SKM-1 (cell line): ENCODE results near the gene PARP11.

Experiments
- DNase-seq: peaks from one replicate; lab custom pipeline; 2025; ENCODE audit not compliant: unreplicated experiment; lab: John Stamatoyannopoulos, UW

The PARP11 gene

DNA sequence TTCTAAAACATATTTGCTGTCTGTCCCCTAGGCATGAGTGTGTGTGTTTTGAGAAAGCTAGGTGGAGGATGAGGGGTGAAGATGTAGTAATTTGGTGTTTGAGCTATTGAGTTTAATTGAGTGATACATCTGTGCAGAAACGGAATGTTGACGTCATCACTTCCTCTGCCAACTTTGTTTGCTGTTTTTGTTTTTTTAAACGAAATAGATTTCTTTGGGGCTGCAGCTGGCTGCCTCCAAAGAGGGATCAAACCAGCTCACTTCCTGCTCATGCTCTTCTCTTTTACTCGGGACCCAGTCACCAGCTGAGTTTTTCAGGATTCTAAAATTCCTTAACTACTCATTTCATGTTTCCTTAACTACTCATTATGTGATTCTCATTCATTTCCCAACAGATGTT, 100.8 kb downstream of the PARP11 start:
- DNase-seq = no peak

DNA sequence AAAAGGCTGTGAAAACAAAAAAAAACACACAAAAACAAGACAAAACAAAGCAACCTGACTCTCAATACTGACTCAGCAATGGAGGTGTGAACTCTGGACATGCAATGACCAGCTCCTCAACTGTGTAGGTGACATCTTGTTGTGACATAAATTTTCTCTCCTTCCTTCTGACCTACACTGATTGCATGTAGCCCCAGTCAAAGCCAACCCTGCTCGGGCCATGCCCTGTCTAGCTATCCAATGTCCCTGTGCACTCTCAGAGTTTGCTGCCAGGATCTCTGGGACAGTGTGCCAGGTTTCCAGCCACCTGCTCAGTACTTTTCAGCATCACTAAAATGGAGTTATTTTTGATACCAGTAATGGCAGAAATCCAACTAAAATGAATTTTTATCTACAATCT, 101.3 kb downstream of the PARP11 start:
- no peak for DNase-seq

DNA sequence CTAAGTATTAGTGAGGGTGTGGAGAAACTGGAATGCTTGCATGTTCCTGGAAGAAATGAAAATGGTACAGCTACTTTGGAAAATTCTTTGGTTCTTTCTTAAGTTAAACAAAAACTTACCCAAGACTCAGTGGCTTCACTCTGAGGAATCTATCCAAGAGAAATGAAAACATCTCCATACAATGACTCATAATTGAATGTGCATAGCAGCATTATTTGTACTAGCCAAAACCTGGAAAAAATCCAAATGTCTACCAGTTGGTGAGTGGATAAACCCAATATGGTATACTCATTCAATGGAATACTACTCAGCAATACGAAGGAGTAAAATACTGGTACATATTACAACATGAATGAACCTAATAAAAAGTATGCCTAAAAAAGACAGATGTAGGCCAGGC, 102.3 kb downstream of the PARP11 start:
- no peak for DNase-seq

DNA sequence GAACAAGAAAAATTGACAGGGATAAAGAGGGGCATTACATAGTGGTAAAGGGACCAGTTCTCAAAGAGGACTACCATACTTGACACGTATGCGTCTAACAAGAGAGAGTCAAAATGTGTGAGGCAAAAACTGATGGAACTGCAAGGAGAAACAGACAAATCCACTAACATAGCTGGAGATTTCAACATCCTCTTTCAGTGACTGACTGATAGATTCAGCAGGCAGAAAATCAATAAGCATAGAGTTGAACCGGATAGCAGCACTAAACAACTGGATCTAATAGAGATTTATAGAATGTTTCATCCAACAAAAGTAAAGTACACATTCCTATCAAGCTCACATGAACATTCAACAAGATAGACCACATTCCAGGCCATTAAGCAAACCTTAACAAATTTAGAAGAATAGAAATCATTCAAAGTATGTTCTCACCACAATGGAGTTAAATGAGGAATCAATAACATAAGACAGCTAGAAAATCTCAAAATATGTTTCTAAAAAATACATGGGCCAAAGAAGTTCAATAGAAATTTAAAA, 104.2 kb downstream of the PARP11 start:
- no peak for DNase-seq

DNA sequence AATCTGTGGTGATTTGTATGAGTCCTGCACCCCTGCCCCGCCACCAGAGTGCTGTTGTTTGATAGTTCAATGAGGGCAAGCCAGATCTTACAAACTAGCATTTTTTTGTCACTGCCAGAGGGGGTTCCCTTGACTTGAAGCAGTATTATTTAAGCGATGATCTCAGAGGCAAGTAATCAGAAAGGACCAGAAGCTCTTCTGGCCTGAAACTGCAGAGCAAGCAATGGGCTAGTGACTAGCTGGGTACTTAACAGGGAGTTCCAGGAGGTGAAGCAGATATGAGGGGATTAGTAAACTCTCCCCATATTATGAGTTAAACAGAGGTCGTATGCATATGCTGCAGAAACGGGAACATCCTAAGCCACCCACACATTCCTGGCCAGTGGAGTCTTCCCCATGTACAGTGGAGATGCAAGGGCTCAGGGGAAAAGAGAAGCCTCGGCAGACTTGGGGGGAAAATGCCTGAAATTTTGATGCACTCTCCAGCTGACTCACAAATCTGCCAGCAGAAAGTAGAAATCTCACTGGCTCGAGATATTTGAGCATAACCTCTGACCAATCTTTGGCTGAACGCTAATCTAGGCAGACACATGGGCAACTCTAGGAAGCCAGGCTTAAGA, 112.0 kb downstream of the PARP11 start:
- DNase-seq = no peak

DNA sequence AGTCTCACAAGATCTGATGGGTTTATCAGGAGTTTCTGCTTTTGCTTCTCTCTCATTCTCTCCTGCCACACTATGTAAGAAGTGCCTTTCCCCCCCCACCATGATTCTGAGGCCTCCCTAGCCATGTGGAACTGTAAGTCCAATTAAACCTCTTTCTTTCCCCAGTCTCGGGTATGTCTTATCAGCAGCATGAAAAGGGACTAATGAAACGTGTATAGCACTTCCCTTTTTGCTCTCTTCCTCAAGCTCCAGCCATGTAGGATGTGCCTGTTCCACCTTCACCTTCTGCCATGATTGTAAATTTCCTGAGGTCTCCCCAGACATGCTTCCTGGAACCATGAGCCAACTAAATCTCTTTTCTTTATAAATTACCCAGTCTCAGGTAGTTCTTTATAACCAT, 113.3 kb downstream of the PARP11 start:
- DNase-seq = no peak
